Measurements from ENCODE around the gene NHP2. TPM values are rescaled to one million over a fixed set of nuclear protein-coding genes. Genes with fewer than 3 reads are reported as not detected.
"Not testable (repeated sequence)": the region's sequence is repeated elsewhere in the genome, so short reads cannot be mapped to it uniquely, and the experiment has no call there.

Gene NHP2
- 100 to 1,000 TPM; 349 to 354 TPM for total RNA-seq

DNA sequence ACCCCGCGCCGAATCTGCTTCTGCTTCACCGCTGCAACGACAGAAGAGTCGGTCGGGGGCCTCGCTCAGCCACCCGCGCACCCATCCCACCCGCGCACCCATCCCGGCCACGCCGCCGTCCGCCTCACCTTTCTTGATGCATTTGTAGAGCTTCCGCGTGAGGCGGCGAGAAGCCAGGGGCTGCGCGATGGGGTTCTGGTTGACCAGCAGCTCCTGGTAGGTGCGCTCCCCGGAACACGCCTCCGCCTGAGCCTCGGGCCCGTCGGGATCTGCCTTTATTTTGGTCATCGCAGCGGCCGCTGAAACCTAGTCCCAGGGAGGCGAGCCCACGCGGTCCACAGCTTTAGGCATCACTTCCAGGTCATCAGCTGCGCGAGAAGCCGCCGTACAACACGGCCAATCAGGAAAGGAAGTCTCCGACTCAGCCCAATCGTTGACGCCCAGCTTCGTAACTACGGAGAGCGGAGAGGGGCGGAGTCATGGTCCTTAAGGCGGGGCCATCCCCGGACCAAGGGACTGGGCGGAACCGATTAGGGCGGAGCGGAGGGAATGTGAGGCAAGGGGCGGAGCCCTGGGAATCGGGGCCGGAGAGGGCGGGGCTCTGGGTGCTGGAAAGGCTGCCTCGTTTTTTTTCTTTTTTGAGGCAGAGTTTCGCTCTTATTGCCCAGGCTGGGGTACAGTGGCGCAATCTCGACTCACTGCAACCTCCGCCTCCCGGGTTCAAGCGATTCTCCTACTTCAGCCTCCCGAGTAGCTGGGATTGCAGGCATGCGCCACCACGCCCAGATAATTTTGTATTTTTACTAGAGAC is at the start of gene NHP2:
TSS of gene NHP2 (minus strand) at position 356 of the 811 bp plus-strand sequence. CDS start at position 288, 68 bp downstream.
- DNase-seq: peak; percentile 98
- H3K4me3 Mint-ChIP-seq: peak within 1 kb of the TSS; percentile 95
- H3K4me1 Mint-ChIP-seq: peaks cover 41% of the 10 kb centered on the region
- no peaks in the 10 kb centered on the region for H3K9me3 Mint-ChIP-seq
- H3K27ac Mint-ChIP-seq: peak within 1 kb of the TSS; percentile 94
- peaks cover 37% of the 10 kb centered on the region for H3K36me3 Mint-ChIP-seq
- H3K27me3 Mint-ChIP-seq: no peaks in the 10 kb centered on the region

GRCh38 chr5:178202541-178202940 is 48.9 kb upstream of the NHP2 start:
- DNase-seq: no peak
- Mint-ChIP-seq H3K9me3 (peaks cover 2% of the 10 kb centered on the region), H3K27me3 (peaks cover 4% of the 10 kb centered on the region), H3K4me3 (peak overlapping the region; percentile 63), H3K27ac (no peak overlapping the region), H3K4me1 (peaks cover 26% of the 10 kb centered on the region), H3K36me3 (peaks cover 27% of the 10 kb centered on the region)

- peaks cover 4% of the 10 kb centered on the region for H3K27me3 Mint-ChIP-seq
- no peak for DNase-seq
- H3K4me3 Mint-ChIP-seq: no peak overlapping the region
- peaks cover 2% of the 10 kb centered on the region for H3K9me3 Mint-ChIP-seq
- no peak overlapping the region for H3K27ac Mint-ChIP-seq
- peaks cover 20% of the 10 kb centered on the region for H3K36me3 Mint-ChIP-seq
- H3K4me1 Mint-ChIP-seq: peaks cover 20% of the 10 kb centered on the region
Measured at GRCh38 chr5:178201927-178202235, 48.2 kb upstream of the NHP2 start.

DNA sequence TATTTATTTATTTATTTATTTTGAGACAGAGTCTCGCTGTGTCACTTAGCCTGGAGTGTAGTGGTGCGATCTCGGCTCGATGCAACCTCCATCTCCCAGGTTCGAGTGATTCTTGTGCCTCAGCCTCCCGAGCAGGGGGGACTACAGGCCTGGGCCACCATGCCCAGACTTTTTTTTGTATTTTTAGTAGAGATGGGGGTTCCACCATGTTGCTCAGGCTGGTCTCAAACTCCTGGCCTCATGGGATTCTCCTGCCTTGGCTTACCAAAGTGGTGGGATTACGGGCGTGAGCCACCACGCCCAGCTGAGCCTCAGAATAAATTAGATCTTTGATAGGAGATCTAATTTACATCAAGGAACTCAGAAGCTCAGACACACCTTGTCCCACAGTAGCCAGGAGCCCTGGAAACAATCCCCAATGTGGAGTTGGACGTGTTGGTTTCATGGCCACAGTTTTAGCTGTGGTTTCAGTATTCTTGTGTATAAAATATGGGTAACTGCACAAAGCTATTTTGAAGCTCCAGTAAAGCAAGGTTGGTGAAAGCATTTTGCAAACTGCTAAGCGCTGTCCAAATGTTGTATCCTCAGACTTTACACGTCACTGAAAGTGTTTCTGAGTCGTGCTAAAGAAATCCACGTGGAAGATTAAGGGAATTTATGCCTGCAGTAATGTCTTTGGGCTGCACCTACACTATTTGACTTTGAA is 47.7 kb upstream of the NHP2 start:
- Mint-ChIP-seq H3K36me3 (peaks cover 15% of the 10 kb centered on the region), H3K4me3 (no peak overlapping the region), H3K27me3 (peaks cover 4% of the 10 kb centered on the region), H3K4me1 (peaks cover 15% of the 10 kb centered on the region), H3K27ac (no peak overlapping the region), H3K9me3 (peaks cover 2% of the 10 kb centered on the region)
- no peak for DNase-seq

- Mint-ChIP-seq H3K27me3 (peaks cover 8% of the 10 kb centered on the region), H3K36me3 (peaks cover 3% of the 10 kb centered on the region), H3K9me3 (peaks cover 2% of the 10 kb centered on the region), H3K27ac (no peak overlapping the region), H3K4me3 (no peak overlapping the region), H3K4me1 (peaks cover 8% of the 10 kb centered on the region)
- no peak for DNase-seq
Measured at GRCh38 chr5:178199581-178200434, 46.1 kb upstream of the NHP2 start.

- Mint-ChIP-seq H3K4me3 (no peak overlapping the region), H3K27me3 (peaks cover 11% of the 10 kb centered on the region), H3K4me1 (peaks cover 11% of the 10 kb centered on the region), H3K9me3 (no peaks in the 10 kb centered on the region), H3K36me3 (no peaks in the 10 kb centered on the region), H3K27ac (no peak overlapping the region)
- no peak for DNase-seq
Measured at GRCh38 chr5:178198706-178199105, 45.0 kb upstream of the NHP2 start.

- not testable (repeated sequence) for H3K9me3 Mint-ChIP-seq, H3K36me3 Mint-ChIP-seq, DNase-seq, H3K4me3 Mint-ChIP-seq, H3K27ac Mint-ChIP-seq
- Mint-ChIP-seq H3K27me3 (peaks cover 15% of the 10 kb centered on the region), H3K4me1 (peaks cover 16% of the 10 kb centered on the region)
Measured at GRCh38 chr5:178198151-178198550, 44.5 kb upstream of the NHP2 start.

DNA sequence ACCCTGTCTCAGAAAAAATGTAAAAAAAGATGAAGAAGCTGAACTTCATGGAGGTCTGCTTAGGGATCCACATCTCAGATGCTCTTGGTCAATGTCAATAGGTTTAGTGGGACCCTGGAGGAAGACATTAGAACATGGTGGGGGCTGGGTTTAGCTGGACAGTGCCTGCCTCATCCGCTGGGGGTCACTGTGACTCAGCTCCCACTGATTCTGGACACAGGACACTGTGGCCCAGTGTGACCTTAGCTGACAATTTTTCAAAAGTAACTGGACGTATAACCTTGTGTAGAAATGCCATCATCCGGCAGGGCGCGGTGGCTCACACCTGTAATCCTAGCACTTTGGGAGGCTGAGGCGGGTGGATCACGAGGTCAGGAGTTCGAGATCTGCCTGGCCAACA is 43.3 kb upstream of the NHP2 start:
- DNase-seq: no peak
- Mint-ChIP-seq H3K9me3 (no peaks in the 10 kb centered on the region), H3K27me3 (peaks cover 23% of the 10 kb centered on the region), H3K4me1 (peaks cover 19% of the 10 kb centered on the region), H3K27ac (no peak overlapping the region), H3K36me3 (peaks cover 2% of the 10 kb centered on the region), H3K4me3 (no peak overlapping the region)

DNA sequence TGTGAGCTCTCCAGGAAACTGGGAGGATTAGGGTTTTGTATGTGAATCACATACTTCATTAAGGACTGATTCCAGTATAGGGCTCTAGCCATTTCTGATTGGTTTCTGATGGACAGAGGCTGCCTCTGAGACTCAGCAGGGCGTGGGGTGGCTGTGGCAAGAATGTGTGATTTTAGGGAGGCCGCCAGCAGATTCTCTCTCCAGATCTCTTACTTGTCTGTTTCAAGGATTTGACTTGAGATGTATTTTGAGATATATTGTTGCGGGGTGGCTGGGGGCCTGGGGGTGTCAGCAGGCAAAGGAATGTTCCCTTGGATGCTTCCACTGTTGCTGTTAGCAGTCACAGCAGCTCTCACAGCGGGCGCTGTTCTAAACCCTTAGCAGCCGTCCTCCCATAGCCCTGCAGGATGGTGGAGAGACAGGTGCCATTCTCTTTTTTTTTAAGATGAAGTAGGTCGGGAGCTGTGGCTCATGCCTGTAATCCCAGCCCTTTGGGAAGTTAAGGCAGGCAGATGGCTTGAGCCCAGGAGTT is 42.7 kb upstream of the NHP2 start:
- Mint-ChIP-seq H3K36me3 (peaks cover 2% of the 10 kb centered on the region), H3K27me3 (peaks cover 26% of the 10 kb centered on the region), H3K9me3 (no peaks in the 10 kb centered on the region), H3K4me1 (peaks cover 17% of the 10 kb centered on the region), H3K4me3 (no peak overlapping the region), H3K27ac (no peak overlapping the region)
- no peak for DNase-seq

GRCh38 chr5:178194026-178194425 is 40.3 kb upstream of the NHP2 start:
- Mint-ChIP-seq H3K36me3 (peaks cover 2% of the 10 kb centered on the region), H3K27ac (no peak overlapping the region), H3K4me1 (peaks cover 17% of the 10 kb centered on the region), H3K27me3 (peaks cover 26% of the 10 kb centered on the region), H3K9me3 (no peaks in the 10 kb centered on the region), H3K4me3 (no peak overlapping the region)
- DNase-seq: no peak

DNA sequence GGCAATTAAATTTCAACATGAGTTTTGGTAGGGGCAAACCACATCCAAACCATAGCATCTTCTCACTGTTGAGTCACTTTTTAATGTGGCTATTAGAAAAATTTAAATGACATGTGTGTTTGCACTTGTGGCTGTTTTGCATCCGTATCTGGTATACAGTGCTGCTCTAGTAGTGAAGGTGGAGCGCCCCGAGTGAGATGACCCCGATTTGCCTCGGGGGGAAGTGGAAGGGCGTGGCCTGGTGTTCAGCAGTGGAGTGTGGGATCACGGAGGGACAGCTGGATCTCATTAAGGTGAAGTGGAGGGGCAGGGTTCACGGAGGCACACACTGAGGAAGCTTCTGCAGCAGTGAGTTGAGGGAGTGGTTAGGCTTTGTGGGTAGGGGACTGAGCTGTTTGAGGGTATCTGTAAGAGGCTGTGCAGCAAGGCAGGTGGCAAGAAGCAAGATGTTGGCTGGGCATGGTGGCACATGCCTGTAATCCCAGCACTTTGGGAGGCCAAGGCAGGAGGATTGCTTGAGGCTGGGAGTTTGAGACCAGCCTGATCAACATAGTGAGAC is 39.6 kb upstream of the NHP2 start:
- H3K27ac Mint-ChIP-seq: no peak overlapping the region
- no peak for DNase-seq
- no peak overlapping the region for H3K4me3 Mint-ChIP-seq
- peaks cover 17% of the 10 kb centered on the region for H3K4me1 Mint-ChIP-seq
- peaks cover 26% of the 10 kb centered on the region for H3K27me3 Mint-ChIP-seq
- H3K9me3 Mint-ChIP-seq: no peaks in the 10 kb centered on the region
- H3K36me3 Mint-ChIP-seq: peaks cover 2% of the 10 kb centered on the region

- no peak overlapping the region for H3K4me3 Mint-ChIP-seq
- peaks cover 2% of the 10 kb centered on the region for H3K36me3 Mint-ChIP-seq
- H3K4me1 Mint-ChIP-seq: peaks cover 17% of the 10 kb centered on the region
- no peak overlapping the region for H3K27ac Mint-ChIP-seq
- no peak for DNase-seq
- H3K27me3 Mint-ChIP-seq: peaks cover 26% of the 10 kb centered on the region
- no peaks in the 10 kb centered on the region for H3K9me3 Mint-ChIP-seq
Measured at GRCh38 chr5:178192787-178193186, 39.1 kb upstream of the NHP2 start.

DNA sequence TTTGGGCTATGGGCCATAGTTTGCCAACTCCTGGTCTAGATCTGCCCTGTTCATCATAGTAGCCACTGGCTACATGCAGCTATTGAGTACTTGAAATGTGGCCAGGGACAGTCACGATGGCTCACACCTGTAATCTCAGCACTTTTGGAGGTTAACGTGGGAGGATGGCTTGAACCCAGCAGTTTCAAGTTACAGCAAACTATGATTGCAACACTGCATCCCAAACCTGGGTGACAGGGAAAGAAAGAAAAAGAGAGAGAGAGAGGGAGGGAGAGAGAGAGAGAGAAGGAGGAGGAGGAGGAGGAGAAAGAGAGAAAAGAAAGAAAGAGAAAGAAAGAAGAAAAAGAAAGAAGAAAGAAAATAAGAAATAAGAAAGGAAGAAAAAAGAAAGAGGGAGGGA is 38.6 kb upstream of the NHP2 start:
- peaks cover 17% of the 10 kb centered on the region for H3K4me1 Mint-ChIP-seq
- H3K9me3 Mint-ChIP-seq: no peaks in the 10 kb centered on the region
- H3K4me3 Mint-ChIP-seq: no peak overlapping the region
- peaks cover 2% of the 10 kb centered on the region for H3K36me3 Mint-ChIP-seq
- peaks cover 26% of the 10 kb centered on the region for H3K27me3 Mint-ChIP-seq
- DNase-seq: no peak
- H3K27ac Mint-ChIP-seq: no peak overlapping the region

GRCh38 chr5:178191661-178192060 is 38.0 kb upstream of the NHP2 start:
- DNase-seq: no peak
- Mint-ChIP-seq H3K36me3 (peaks cover 2% of the 10 kb centered on the region), H3K27ac (no peak overlapping the region), H3K4me3 (no peak overlapping the region), H3K9me3 (no peaks in the 10 kb centered on the region), H3K27me3 (peaks cover 26% of the 10 kb centered on the region), H3K4me1 (peaks cover 17% of the 10 kb centered on the region)

DNA sequence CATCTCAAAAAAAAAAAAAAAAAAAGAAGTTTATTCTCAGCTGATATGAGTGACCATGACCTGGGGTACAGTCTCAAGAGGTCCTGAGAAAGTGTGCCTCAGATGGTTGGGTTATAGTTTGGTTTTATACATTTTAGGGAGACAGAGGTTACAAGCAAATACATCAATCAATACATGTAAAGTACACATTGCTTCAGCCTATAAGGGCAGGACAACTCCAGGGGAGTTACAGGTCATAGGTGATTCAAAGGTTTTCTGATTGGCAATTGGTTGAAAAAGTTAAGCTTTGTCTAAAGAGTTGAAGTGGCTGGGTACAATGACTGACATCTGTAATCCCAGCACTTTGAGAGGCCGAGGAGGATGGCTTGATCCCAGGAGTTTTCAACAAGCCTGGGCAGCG is 35.7 kb upstream of the NHP2 start:
- Mint-ChIP-seq H3K4me3 (no peak overlapping the region), H3K27ac (no peak overlapping the region), H3K36me3 (peaks cover 2% of the 10 kb centered on the region), H3K27me3 (peaks cover 18% of the 10 kb centered on the region), H3K9me3 (no peaks in the 10 kb centered on the region), H3K4me1 (peaks cover 17% of the 10 kb centered on the region)
- no peak for DNase-seq
